HepG2 (cell line): ENCODE results near the gene PDCD2.

ENCODE experiments used
- HCFC1 ChIP-seq: fragments of 150-350 bp; IDR thresholded peaks from 2 replicates; pipeline ENCODE4 v1.6.1; 2014; ENCODE audit warnings: low read depth, low read length
- NCOA2 ChIP-seq: sonication (generic); formaldehyde crosslinking; IDR thresholded peaks from 2 replicates; pipeline ENCODE4 v1.8.0; 2022; ENCODE audit warnings: inconsistent platforms
- NFATC3 ChIP-seq: sonication (generic); formaldehyde crosslinking; IDR thresholded peaks from 2 replicates; pipeline ENCODE4 v1.5.1; 2020; ENCODE audit warnings: mild to moderate bottlenecking, missing genetic modification reagents
- SIN3A ChIP-seq: IDR thresholded peaks from 2 replicates; pipeline ENCODE4 v1.6.1; 2011; ENCODE audit warnings: low read depth, mild to moderate bottlenecking, control low read depth, low read length, borderline replicate concordance
- YY1 ChIP-seq: IDR thresholded peaks from 2 replicates; pipeline ENCODE4 v1.6.1; 2011; ENCODE audit warnings: low read length, low read depth, moderate library complexity, mild to moderate bottlenecking; ENCODE audit not compliant: insufficient read depth, insufficient replicate concordance
- ZFX ChIP-seq: sonication (generic); formaldehyde crosslinking; IDR thresholded peaks from 2 replicates; pipeline ENCODE4 v1.4.0; 2020; ENCODE audit warnings: mild to moderate bottlenecking, low read depth, missing genetic modification reagents, moderate library complexity
- TF ChIP-seq, protein P1 (sequence below): sonication (generic); formaldehyde crosslinking; IDR thresholded peaks from 2 replicates; pipeline ENCODE4 v1.5.0; 2020; ENCODE audit warnings: mild to moderate bottlenecking, missing genetic modification reagents, moderate library complexity
- TF ChIP-seq, protein P2 (sequence below): sonication (generic); formaldehyde crosslinking; IDR thresholded peaks from 2 replicates; pipeline ENCODE4 v1.5.1; 2020; ENCODE audit warnings: mild to moderate bottlenecking, missing genetic modification reagents, moderate library complexity

DNA sequence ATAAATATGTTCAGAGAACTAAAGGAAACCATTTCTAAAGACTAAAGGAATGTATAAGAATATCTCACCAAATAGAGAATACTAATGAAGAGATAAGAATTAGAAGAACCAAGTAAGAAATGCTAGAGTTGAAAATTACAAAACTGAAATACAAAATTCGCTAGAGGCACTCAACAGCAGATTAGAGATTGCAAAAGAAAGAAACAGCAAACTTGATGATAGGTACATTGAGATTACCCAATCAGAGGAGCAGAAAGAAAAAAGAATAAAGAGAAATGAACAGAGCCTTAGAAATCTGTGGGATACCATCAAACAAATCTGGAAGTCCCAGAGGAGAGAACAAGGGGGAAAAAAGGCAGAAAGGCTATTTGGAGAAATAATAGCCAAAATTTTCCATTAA is 6.3 kb upstream of the PDCD2 start:
- TF ChIP-seq SIN3A (no peak), NFATC3 (CRISPR knock-in tag) (no peak), YY1 (no peak), HCFC1 (no peak), NCOA2 (CRISPR knock-in tag) (no peak), ZFX (CRISPR knock-in tag) (no peak)
- TF ChIP-seq, protein P1, sequence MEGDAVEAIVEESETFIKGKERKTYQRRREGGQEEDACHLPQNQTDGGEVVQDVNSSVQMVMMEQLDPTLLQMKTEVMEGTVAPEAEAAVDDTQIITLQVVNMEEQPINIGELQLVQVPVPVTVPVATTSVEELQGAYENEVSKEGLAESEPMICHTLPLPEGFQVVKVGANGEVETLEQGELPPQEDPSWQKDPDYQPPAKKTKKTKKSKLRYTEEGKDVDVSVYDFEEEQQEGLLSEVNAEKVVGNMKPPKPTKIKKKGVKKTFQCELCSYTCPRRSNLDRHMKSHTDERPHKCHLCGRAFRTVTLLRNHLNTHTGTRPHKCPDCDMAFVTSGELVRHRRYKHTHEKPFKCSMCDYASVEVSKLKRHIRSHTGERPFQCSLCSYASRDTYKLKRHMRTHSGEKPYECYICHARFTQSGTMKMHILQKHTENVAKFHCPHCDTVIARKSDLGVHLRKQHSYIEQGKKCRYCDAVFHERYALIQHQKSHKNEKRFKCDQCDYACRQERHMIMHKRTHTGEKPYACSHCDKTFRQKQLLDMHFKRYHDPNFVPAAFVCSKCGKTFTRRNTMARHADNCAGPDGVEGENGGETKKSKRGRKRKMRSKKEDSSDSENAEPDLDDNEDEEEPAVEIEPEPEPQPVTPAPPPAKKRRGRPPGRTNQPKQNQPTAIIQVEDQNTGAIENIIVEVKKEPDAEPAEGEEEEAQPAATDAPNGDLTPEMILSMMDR (CRISPR knock-in tag): no peak
- TF ChIP-seq, protein P2, sequence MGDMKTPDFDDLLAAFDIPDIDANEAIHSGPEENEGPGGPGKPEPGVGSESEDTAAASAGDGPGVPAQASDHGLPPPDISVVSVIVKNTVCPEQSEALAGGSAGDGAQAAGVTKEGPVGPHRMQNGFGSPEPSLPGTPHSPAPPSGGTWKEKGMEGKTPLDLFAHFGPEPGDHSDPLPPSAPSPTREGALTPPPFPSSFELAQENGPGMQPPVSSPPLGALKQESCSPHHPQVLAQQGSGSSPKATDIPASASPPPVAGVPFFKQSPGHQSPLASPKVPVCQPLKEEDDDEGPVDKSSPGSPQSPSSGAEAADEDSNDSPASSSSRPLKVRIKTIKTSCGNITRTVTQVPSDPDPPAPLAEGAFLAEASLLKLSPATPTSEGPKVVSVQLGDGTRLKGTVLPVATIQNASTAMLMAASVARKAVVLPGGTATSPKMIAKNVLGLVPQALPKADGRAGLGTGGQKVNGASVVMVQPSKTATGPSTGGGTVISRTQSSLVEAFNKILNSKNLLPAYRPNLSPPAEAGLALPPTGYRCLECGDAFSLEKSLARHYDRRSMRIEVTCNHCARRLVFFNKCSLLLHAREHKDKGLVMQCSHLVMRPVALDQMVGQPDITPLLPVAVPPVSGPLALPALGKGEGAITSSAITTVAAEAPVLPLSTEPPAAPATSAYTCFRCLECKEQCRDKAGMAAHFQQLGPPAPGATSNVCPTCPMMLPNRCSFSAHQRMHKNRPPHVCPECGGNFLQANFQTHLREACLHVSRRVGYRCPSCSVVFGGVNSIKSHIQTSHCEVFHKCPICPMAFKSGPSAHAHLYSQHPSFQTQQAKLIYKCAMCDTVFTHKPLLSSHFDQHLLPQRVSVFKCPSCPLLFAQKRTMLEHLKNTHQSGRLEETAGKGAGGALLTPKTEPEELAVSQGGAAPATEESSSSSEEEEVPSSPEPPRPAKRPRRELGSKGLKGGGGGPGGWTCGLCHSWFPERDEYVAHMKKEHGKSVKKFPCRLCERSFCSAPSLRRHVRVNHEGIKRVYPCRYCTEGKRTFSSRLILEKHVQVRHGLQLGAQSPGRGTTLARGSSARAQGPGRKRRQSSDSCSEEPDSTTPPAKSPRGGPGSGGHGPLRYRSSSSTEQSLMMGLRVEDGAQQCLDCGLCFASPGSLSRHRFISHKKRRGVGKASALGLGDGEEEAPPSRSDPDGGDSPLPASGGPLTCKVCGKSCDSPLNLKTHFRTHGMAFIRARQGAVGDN (CRISPR knock-in tag): no peak
